Karpas-422 (cell line): Measurements from ENCODE around the gene EPHB1. TPM values are rescaled to one million over a fixed set of nuclear protein-coding genes. Genes with fewer than 3 reads are reported as not detected.

Experiments
- DNase-seq: peaks from one replicate; pipeline ENCODE4 v3.0.0-alpha.2; 2015
- H2AFZ ChIP-seq: fragments of 200-600 bp; sonication (generic); 2 replicates; pipeline ENCODE4 v1.6.1; 2014; ENCODE audit warnings: antibody characterized with exemption, low read length, mixed read lengths
- H3K27ac ChIP-seq: fragments of 200-600 bp; sonication (generic); 2 replicates; pipeline ENCODE4 v1.5.1; 2014; ENCODE audit warnings: mild to moderate bottlenecking, low read length, moderate library complexity
- H3K27me3 ChIP-seq: fragments of 200-600 bp; sonication (generic); 2 replicates; pipeline ENCODE4 v1.6.1; 2014; ENCODE audit warnings: low read length, mixed read lengths
- H3K36me3 ChIP-seq: fragments of 200-600 bp; sonication (generic); 2 replicates; pipeline ENCODE4 v1.6.1; 2014; ENCODE audit warnings: low read length, mixed read lengths; ENCODE audit not compliant: insufficient read depth
- H3K4me1 ChIP-seq: fragments of 200-600 bp; sonication (generic); 2 replicates; pipeline ENCODE4 v1.6.1; 2014; ENCODE audit warnings: mild to moderate bottlenecking, low read length, mixed read lengths
- H3K4me2 ChIP-seq: fragments of 200-600 bp; sonication (generic); 2 replicates; pipeline ENCODE4 v1.6.1; 2014; ENCODE audit warnings: low read length, low read depth, mild to moderate bottlenecking; ENCODE audit not compliant: poor library complexity, severe bottlenecking
- H3K4me3 ChIP-seq: fragments of 200-600 bp; sonication (generic); 2 replicates; pipeline ENCODE4 v1.5.1; 2014; ENCODE audit warnings: mild to moderate bottlenecking, antibody characterized with exemption, low read length, mixed read lengths
- H3K79me2 ChIP-seq: fragments of 200-600 bp; sonication (generic); 2 replicates; pipeline ENCODE4 v1.6.1; 2014; ENCODE audit warnings: mild to moderate bottlenecking, low read length, mixed read lengths
- H3K9ac ChIP-seq: fragments of 200-600 bp; sonication (generic); 2 replicates; pipeline ENCODE4 v1.6.0; 2014; ENCODE audit warnings: low read length
- H3K9me2 ChIP-seq: fragments of 200-600 bp; sonication (generic), shearing (Covaris generic); replicated peaks from 2 replicates; pipeline ENCODE4 v1.6.0; 2014; ENCODE audit warnings: mild to moderate bottlenecking, low read length, moderate library complexity; ENCODE audit not compliant: insufficient read depth
- H3K9me3 ChIP-seq: fragments of 300-700, 200-600 bp; sonication (generic); 2 replicates; pipeline ENCODE4 v1.6.1; 2014; ENCODE audit warnings: low read length, mixed read lengths
- H4K20me1 ChIP-seq: fragments of 200-600 bp; sonication (generic); 2 replicates; pipeline ENCODE4 v1.6.1; 2014; ENCODE audit warnings: mild to moderate bottlenecking, antibody characterized with exemption, low read length, low read depth; ENCODE audit not compliant: insufficient read depth
- total RNA-seq: library from RNA; depleted of rRNA; stranded (reverse); fragments of >200 nt; shearing (Covaris generic); gene quantifications from 2 replicates; pipeline ENCODE4 v1.2.3, GENCODE V29; 2014; ENCODE audit warnings: low replicate concordance

EPHB1 gene
- total RNA-seq, 1 experiment from 2014 or later, result 24.1 TPM

- no peak overlapping the region for H2AFZ ChIP-seq
- H3K4me1 ChIP-seq, result peaks cover 24% of the 10 kb centered on the region
- no peaks in the 10 kb centered on the region for H3K36me3 ChIP-seq
- H3K4me2 ChIP-seq, result no peak overlapping the region
- H3K27me3 ChIP-seq, result no peaks in the 10 kb centered on the region
- no peaks in the 10 kb centered on the region for H4K20me1 ChIP-seq
- no peaks in the 10 kb centered on the region for H3K79me2 ChIP-seq
- no peaks in the 10 kb centered on the region for H3K9me2 ChIP-seq
- H3K9me3 ChIP-seq, result no peaks in the 10 kb centered on the region
- no peak overlapping the region for H3K9ac ChIP-seq
- H3K4me3 ChIP-seq, result no peak overlapping the region
- DNase-seq, result no peak
- H3K27ac ChIP-seq, result no peak overlapping the region
Measured at GRCh38 chr3:135069406-135069805, 274.3 kb downstream of the EPHB1 start.

GRCh38 chr3:135071483-135071882 lies 276.4 kb downstream of the EPHB1 start:
- Histone ChIP-seq H3K27ac (no peak overlapping the region), H3K4me1 (peaks cover 18% of the 10 kb centered on the region), H3K4me3 (no peak overlapping the region), H3K36me3 (no peaks in the 10 kb centered on the region), H4K20me1 (no peaks in the 10 kb centered on the region), H3K9me2 (no peaks in the 10 kb centered on the region), H3K27me3 (no peaks in the 10 kb centered on the region), H3K4me2 (no peak overlapping the region), H3K9me3 (no peaks in the 10 kb centered on the region), H2AFZ (no peak overlapping the region), H3K9ac (no peak overlapping the region), H3K79me2 (no peaks in the 10 kb centered on the region)
- no peak for DNase-seq

- Histone ChIP-seq H2AFZ (no peak overlapping the region), H3K4me1 (peaks cover 8% of the 10 kb centered on the region), H3K4me2 (no peak overlapping the region), H3K27me3 (no peaks in the 10 kb centered on the region), H3K27ac (no peak overlapping the region), H3K36me3 (no peaks in the 10 kb centered on the region), H3K9ac (no peak overlapping the region), H3K9me3 (no peaks in the 10 kb centered on the region), H3K4me3 (no peak overlapping the region), H3K9me2 (no peaks in the 10 kb centered on the region), H4K20me1 (no peaks in the 10 kb centered on the region), H3K79me2 (no peaks in the 10 kb centered on the region)
- no peak for DNase-seq
Measured at GRCh38 chr3:135072431-135072830, 277.4 kb downstream of the EPHB1 start.

GRCh38 chr3:135075157-135075556 lies 280.1 kb downstream of the EPHB1 start:
- no peak for DNase-seq
- no peak overlapping the region for H3K4me2 ChIP-seq
- H3K9ac ChIP-seq, result no peak overlapping the region
- no peaks in the 10 kb centered on the region for H3K9me2 ChIP-seq
- H3K79me2 ChIP-seq, result no peaks in the 10 kb centered on the region
- no peak overlapping the region for H3K4me3 ChIP-seq
- H4K20me1 ChIP-seq, result no peaks in the 10 kb centered on the region
- no peaks in the 10 kb centered on the region for H3K9me3 ChIP-seq
- no peak overlapping the region for H3K27ac ChIP-seq
- no peak overlapping the region for H2AFZ ChIP-seq
- H3K36me3 ChIP-seq, result no peaks in the 10 kb centered on the region
- no peaks in the 10 kb centered on the region for H3K27me3 ChIP-seq
- H3K4me1 ChIP-seq, result no peaks in the 10 kb centered on the region

GRCh38 chr3:135076341-135076740 lies 281.3 kb downstream of the EPHB1 start:
- Histone ChIP-seq H3K27ac (no peak overlapping the region), H3K4me3 (no peak overlapping the region), H2AFZ (no peak overlapping the region), H4K20me1 (no peaks in the 10 kb centered on the region), H3K9me3 (no peaks in the 10 kb centered on the region), H3K36me3 (no peaks in the 10 kb centered on the region), H3K9ac (no peak overlapping the region), H3K27me3 (no peaks in the 10 kb centered on the region), H3K9me2 (no peaks in the 10 kb centered on the region), H3K79me2 (no peaks in the 10 kb centered on the region), H3K4me2 (no peak overlapping the region), H3K4me1 (no peaks in the 10 kb centered on the region)
- DNase-seq, result no peak

GRCh38 chr3:135077186-135077585 lies 282.1 kb downstream of the EPHB1 start:
- no peak overlapping the region for H2AFZ ChIP-seq
- no peak for DNase-seq
- H3K9ac ChIP-seq, result no peak overlapping the region
- no peak overlapping the region for H3K4me2 ChIP-seq
- H3K9me3 ChIP-seq, result no peaks in the 10 kb centered on the region
- H3K79me2 ChIP-seq, result no peaks in the 10 kb centered on the region
- no peaks in the 10 kb centered on the region for H4K20me1 ChIP-seq
- H3K4me3 ChIP-seq, result no peak overlapping the region
- no peak overlapping the region for H3K27ac ChIP-seq
- no peaks in the 10 kb centered on the region for H3K9me2 ChIP-seq
- H3K4me1 ChIP-seq, result peaks cover 4% of the 10 kb centered on the region
- no peaks in the 10 kb centered on the region for H3K36me3 ChIP-seq
- H3K27me3 ChIP-seq, result no peaks in the 10 kb centered on the region

- Histone ChIP-seq H3K27ac (no peak overlapping the region), H3K27me3 (no peaks in the 10 kb centered on the region), H2AFZ (no peak overlapping the region), H3K4me1 (peaks cover 7% of the 10 kb centered on the region), H3K79me2 (no peaks in the 10 kb centered on the region), H4K20me1 (no peaks in the 10 kb centered on the region), H3K9me2 (no peaks in the 10 kb centered on the region), H3K4me3 (no peak overlapping the region), H3K4me2 (no peak overlapping the region), H3K9me3 (no peaks in the 10 kb centered on the region), H3K36me3 (no peaks in the 10 kb centered on the region), H3K9ac (no peak overlapping the region)
- DNase-seq, result no peak
Measured at GRCh38 chr3:135078283-135078682, 283.2 kb downstream of the EPHB1 start.

- Histone ChIP-seq H3K9ac (no peak overlapping the region), H3K4me3 (no peak overlapping the region)
Measured at GRCh38 chr3:135079095-135079494, 284.0 kb downstream of the EPHB1 start.

GRCh38 chr3:135081451-135081850 lies 286.4 kb downstream of the EPHB1 start:
- Histone ChIP-seq H3K9me3 (no peaks in the 10 kb centered on the region), H3K36me3 (no peaks in the 10 kb centered on the region), H2AFZ (no peak overlapping the region), H3K9me2 (no peaks in the 10 kb centered on the region), H3K4me1 (peaks cover 7% of the 10 kb centered on the region), H3K4me2 (no peak overlapping the region), H3K79me2 (no peaks in the 10 kb centered on the region), H4K20me1 (peaks cover 3% of the 10 kb centered on the region; the same call in 1 of the 2 replicates), H3K9ac (no peak overlapping the region), H3K27ac (no peak overlapping the region), H3K4me3 (no peak overlapping the region), H3K27me3 (no peaks in the 10 kb centered on the region)
- no peak for DNase-seq

More at GRCh38 chr3:135079095-135079494, 284.0 kb downstream of the EPHB1 start:
- no peaks in the 10 kb centered on the region for H4K20me1 ChIP-seq
- peaks cover 7% of the 10 kb centered on the region for H3K4me1 ChIP-seq
- H3K79me2 ChIP-seq, result no peaks in the 10 kb centered on the region
- no peak overlapping the region for H3K4me2 ChIP-seq
- no peak for DNase-seq
- no peak overlapping the region for H2AFZ ChIP-seq
- no peaks in the 10 kb centered on the region for H3K36me3 ChIP-seq
- H3K9me2 ChIP-seq, result no peaks in the 10 kb centered on the region
- no peaks in the 10 kb centered on the region for H3K27me3 ChIP-seq
- no peak overlapping the region for H3K27ac ChIP-seq
- no peaks in the 10 kb centered on the region for H3K9me3 ChIP-seq
